ENCODE measurements around the gene ZBTB7C. TPM values are rescaled to one million over a fixed set of nuclear protein-coding genes. Genes with fewer than 3 reads are reported as not detected.

Gene ZBTB7C
- total RNA-seq, 1 donor from 2014 or later, result 1.1 TPM

DNA sequence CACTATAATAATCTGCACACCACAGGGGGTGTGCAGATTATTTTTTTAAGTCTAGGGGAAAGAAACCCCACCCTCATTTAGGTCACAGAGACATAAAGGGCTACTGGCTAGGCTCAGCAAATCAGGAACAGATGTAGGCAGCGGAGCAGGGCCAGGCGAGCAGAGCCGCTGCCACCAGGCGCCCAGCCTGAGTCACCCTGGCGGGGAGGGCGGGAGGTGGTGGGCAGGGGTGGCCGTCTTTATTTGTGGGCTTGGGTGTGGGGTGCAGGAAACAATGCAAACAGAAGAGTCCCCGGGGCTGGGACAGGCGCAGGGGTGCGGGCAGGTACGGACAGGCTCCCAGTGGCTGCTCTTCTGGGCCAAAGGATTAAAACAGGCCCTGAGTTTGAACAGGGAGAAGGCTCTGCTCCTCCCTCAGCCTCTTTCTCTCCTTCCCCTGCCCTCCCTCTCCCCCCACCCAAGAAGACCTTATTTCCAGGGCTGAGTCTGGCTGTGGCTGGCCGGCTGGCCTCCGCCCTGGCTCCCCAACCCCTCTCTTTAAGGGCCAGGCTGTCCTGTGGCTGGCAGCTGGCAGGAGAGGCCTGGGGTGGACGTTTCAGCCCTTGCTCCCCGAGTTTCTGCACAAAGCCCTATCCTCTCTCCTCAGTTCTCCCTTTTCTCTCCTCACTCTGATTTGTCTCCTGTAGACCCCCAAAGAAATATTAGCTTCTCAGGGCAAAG is 335.8 kb downstream of the ZBTB7C start:
- TF ChIP-seq, protein P1, sequence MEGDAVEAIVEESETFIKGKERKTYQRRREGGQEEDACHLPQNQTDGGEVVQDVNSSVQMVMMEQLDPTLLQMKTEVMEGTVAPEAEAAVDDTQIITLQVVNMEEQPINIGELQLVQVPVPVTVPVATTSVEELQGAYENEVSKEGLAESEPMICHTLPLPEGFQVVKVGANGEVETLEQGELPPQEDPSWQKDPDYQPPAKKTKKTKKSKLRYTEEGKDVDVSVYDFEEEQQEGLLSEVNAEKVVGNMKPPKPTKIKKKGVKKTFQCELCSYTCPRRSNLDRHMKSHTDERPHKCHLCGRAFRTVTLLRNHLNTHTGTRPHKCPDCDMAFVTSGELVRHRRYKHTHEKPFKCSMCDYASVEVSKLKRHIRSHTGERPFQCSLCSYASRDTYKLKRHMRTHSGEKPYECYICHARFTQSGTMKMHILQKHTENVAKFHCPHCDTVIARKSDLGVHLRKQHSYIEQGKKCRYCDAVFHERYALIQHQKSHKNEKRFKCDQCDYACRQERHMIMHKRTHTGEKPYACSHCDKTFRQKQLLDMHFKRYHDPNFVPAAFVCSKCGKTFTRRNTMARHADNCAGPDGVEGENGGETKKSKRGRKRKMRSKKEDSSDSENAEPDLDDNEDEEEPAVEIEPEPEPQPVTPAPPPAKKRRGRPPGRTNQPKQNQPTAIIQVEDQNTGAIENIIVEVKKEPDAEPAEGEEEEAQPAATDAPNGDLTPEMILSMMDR (IDR thresholded peaks at IDR 0.05; ENCODE audit: insufficient read depth, low read length, poor library complexity, severe bottlenecking), result no peak
- peaks cover 7% of the 10 kb centered on the region for H3K27me3 ChIP-seq (ENCODE audit: control insufficient read depth, insufficient read depth, low read length)
- DNase-seq (ENCODE audit: low read depth), result no peak
- no peak overlapping the region for H3K4me3 ChIP-seq (ENCODE audit: low read depth, low read length)
- no peaks in the 10 kb centered on the region for H3K36me3 ChIP-seq (ENCODE audit: control insufficient read depth, insufficient read depth, low read length)

DNA sequence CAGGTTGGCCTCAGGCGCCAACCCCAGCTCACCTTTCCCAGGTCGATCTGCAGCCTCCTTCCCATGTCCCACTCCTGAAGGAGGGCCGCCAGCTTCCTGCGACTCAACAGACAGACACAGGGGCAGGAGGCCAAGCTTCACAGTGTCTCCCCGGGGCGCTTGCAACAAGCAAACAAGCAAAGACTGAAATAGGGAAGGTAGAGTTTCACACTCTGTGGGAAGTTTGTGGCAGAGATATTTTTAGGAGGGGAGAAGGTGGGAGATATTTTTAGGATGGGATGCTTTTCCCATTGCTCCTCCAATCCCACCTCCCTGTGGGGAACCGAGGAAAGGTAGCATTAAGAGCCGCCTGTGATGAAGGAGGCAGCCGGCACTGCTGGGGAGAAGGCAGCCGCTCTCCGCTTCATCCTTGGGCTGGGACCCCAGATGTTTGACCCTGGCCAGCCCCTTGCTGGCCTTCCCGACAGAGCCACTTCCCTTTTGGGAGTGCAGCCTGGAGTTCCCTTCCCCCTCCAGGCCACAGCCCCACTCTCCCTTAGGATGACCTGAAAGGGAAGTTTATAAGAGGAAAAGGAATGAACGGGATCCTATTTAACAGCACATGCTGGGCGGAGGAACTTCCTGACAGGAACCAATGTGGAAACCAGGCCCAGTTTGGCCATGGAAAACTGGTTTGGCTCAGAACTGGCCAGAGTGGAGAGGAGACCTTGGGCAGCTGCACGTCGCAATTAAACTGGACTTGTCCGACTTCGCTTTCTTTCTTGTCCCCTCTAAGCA is 336.6 kb downstream of the ZBTB7C start:
- Histone ChIP-seq H3K27me3 (ENCODE audit: control insufficient read depth, insufficient read depth, low read length) (peaks cover 7% of the 10 kb centered on the region), H3K4me3 (ENCODE audit: low read depth, low read length) (no peak overlapping the region), H3K36me3 (ENCODE audit: control insufficient read depth, insufficient read depth, low read length) (no peaks in the 10 kb centered on the region)
- TF ChIP-seq, protein P1 (IDR thresholded peaks at IDR 0.05; ENCODE audit: insufficient read depth, low read length, poor library complexity, severe bottlenecking), result no peak
- no peak for DNase-seq (ENCODE audit: low read depth)

DNA sequence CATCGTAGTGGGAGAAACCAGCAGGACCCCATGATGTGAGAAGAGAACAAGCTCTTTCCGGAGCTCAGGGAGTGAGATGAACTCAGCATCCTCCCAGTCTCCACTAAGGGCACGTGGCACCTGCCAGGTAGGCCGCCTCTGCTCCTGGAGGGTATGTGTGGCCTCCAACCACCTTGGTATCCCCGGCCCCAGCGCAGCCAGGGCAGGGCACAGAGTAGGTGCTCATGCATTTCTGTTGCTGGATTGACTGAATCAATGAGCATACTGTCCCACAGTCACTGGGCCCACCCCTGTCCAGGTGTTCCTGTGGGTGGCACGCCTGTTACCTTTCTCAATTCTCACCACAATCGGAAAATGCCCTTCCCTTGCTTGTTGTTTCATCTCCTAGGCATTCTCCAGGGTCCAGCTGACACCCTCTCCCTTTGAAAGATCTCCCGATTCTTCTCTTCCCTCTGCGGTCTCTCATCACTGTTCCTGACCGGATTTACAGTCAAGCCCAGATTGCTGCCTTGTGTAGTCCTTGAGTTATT is 340.2 kb downstream of the ZBTB7C start:
- DNase-seq (ENCODE audit: low read depth), result no peak

DNA sequence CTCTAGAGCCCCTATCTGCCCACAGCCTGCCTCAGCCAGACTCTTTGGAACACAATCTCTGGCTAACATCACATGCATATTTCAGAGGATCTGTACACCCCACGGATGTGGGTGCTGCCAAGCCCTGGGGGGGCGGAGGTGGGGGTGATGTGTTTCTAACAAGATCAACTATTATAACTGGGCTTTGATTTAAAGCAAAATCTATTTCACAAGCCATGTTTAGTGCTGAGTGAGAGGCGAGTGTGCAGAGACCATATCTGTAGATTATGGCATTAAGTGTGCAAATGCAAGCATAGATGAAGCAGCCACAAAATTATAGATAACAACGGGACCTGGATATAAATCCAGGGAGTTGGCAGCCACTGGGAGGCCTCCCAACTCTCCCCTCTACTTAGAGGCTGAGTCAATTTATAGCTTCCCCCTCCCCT is 342.9 kb downstream of the ZBTB7C start:
- TF ChIP-seq, protein P1 (IDR thresholded peaks at IDR 0.05; ENCODE audit: insufficient read depth, low read length, poor library complexity, severe bottlenecking), result no peak
- Histone ChIP-seq H3K27me3 (ENCODE audit: control insufficient read depth, insufficient read depth, low read length) (no peaks in the 10 kb centered on the region), H3K36me3 (ENCODE audit: control insufficient read depth, insufficient read depth, low read length) (no peaks in the 10 kb centered on the region), H3K4me3 (ENCODE audit: low read depth, low read length) (no peak overlapping the region)
- DNase-seq (ENCODE audit: low read depth), result no peak

More for the DNA sequence above, 340.2 kb downstream of the ZBTB7C start:
- Histone ChIP-seq H3K36me3 (ENCODE audit: control insufficient read depth, insufficient read depth, low read length) (no peaks in the 10 kb centered on the region), H3K27me3 (ENCODE audit: control insufficient read depth, insufficient read depth, low read length) (no peaks in the 10 kb centered on the region), H3K4me3 (ENCODE audit: low read depth, low read length) (no peak overlapping the region)
- TF ChIP-seq, protein P1 (IDR thresholded peaks at IDR 0.05; ENCODE audit: insufficient read depth, low read length, poor library complexity, severe bottlenecking), result no peak

DNA sequence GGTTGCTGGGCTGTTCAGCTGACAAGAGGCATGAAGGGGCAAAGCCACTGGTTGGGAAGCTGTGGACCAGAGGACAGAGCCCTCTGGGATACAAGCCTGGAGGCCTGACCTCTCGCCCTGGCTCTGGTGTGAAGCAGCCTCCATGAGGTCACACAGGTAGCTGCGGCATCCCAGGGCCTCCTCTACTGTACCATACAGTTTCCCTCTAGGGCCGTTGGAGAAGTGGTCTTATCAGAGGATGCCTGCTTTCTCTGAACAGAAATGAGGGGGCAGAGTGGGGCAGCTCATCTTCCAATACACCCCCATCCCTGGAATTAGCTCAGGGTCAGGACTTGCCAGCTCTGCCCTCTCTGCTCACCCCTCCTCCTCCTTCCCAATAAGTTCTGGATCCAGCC is 343.6 kb downstream of the ZBTB7C start:
- H3K4me3 ChIP-seq (ENCODE audit: low read depth, low read length), result no peak overlapping the region
- DNase-seq (ENCODE audit: low read depth), result no peak
- no peaks in the 10 kb centered on the region for H3K27me3 ChIP-seq (ENCODE audit: control insufficient read depth, insufficient read depth, low read length)
- TF ChIP-seq, protein P1 (IDR thresholded peaks at IDR 0.05; ENCODE audit: insufficient read depth, low read length, poor library complexity, severe bottlenecking), result no peak
- no peaks in the 10 kb centered on the region for H3K36me3 ChIP-seq (ENCODE audit: control insufficient read depth, insufficient read depth, low read length)

Data from kidney epithelial cell (primary cell).